Measurements from ENCODE around the gene ABLIM2. TPM values are rescaled to one million over a fixed set of nuclear protein-coding genes. Genes with fewer than 3 reads are reported as not detected.

Gene ABLIM2
- total and polyA plus RNA-seq, 10 of the 15 experiments (the other 5 are each of a cell fraction or from before 2014, with no cell fraction given), result 0.03 to 0.15 (median 0.05) TPM; not detected in 7

GRCh38 chr4:8129785-8130184 is 28.8 kb downstream of the ABLIM2 start:
- Histone ChIP-seq H3K4me3 (no peak overlapping the region), H4K20me1 (ENCODE audit: control insufficient read depth, insufficient read depth) (no peaks in the 10 kb centered on the region), H3K4me1 (ENCODE audit: control insufficient read depth, insufficient read depth, low read length) (no peaks in the 10 kb centered on the region), H3K79me2 (ENCODE audit: control insufficient read depth, insufficient read depth, low read length) (no peaks in the 10 kb centered on the region), H3K27me3 (replicated peaks in 1 of 2; ENCODE audit: control insufficient read depth in 2 of 2, insufficient read depth in 2 of 2, low read length in 1 of 2) (peaks cover 1 to 3% of the 10 kb centered on the region in 2 experiments; a peak in 2 of 4 replicates), H3K4me2 (ENCODE audit: control insufficient read depth, insufficient read depth) (no peak overlapping the region), H3K9me3 (replicated peaks; ENCODE audit: control insufficient read depth, insufficient read depth, low read length) (no peaks in the 10 kb centered on the region), H3K36me3 (ENCODE audit: control insufficient read depth in 2 of 2, insufficient read depth in 2 of 2, low read length in 1 of 2) (no peaks in the 10 kb centered on the region), H2AFZ (ENCODE audit: control insufficient read depth, low read depth, low read length) (no peak overlapping the region), H3K9ac (ENCODE audit: control insufficient read depth, insufficient read depth, low read length) (no peak overlapping the region), H3K27ac (ENCODE audit: control insufficient read depth, insufficient read depth) (no peak overlapping the region)
- ChIA-PET CTCF (no interaction called here), RAD21 (ENCODE audit: unreplicated experiment) (interaction anchor here (0.6 kb wide), 1 partner anchor 73 kb away, joined by 3 read pairs; no protein-coding TSS in a partner anchor), POLR2A (no interaction called here), SMC1A (ENCODE audit: uncharacterized antibody, unreplicated experiment) (no interaction called here)
- 8% methylated on average over 6 of the region's 6 CpGs for WGBS (ENCODE audit: insufficient coverage, insufficient replicate concordance, low lambda C conversion rate, missing lambda C conversion rate)
- ATAC-seq (no peak), FAIRE-seq (no peak), DNase-seq (ENCODE audit: low read depth, low spot score) (no peak)
- BruUV-seq (replicated peaks), result no TSS peak
- intact Hi-C loops (cut with micrococcal nuclease; ENCODE audit: unreplicated experiment) (no loop called here), in situ Hi-C loops (cut with MboI) (no loop called here)
- TF ChIP-seq SIX5 (IDR thresholded peaks at IDR 0.05; ENCODE audit: low read depth, low read length, severe bottlenecking), result no peak
- no peak for TF ChIP-seq POLR2AphosphoS2 (IDR thresholded peaks at IDR 0.05; ENCODE audit: low read depth, low read length)
- no peak for TF ChIP-seq HSF1 (IDR thresholded peaks at IDR 0.05; ENCODE audit: low read depth, low read length)
- TF ChIP-seq NFXL1 (IDR thresholded peaks at IDR 0.05; ENCODE audit: borderline replicate concordance), result no peak
- no peak for TF ChIP-seq CREM (IDR thresholded peaks at IDR 0.05; ENCODE audit: low read depth)
- TF ChIP-seq MYB (IDR thresholded peaks at IDR 0.05; ENCODE audit: borderline replicate concordance, low read depth, low read length), result no peak
- TF ChIP-seq MAX (IDR thresholded peaks at IDR 0.05; ENCODE audit: low read depth, low read length), result no peak
- TF ChIP-seq IRF4 (IDR thresholded peaks at IDR 0.05; ENCODE audit: low read depth, low read length), result no peak
- no peak for TF ChIP-seq HDGF (IDR thresholded peaks at IDR 0.05)
- no peak for TF ChIP-seq MYC (IDR thresholded peaks at IDR 0.05; ENCODE audit: insufficient read depth, insufficient read length, insufficient replicate concordance, low read length, severe bottlenecking)
- no peak for TF ChIP-seq PRDM15 (CRISPR knock-in tag; IDR thresholded peaks at IDR 0.05)
- TF ChIP-seq SMARCA5 (IDR thresholded peaks at IDR 0.05), result no peak
- TF ChIP-seq SUZ12 (IDR thresholded peaks at IDR 0.05; ENCODE audit: unreplicated experiment), result no peak
- no peak for TF ChIP-seq IRF3 (IDR thresholded peaks at IDR 0.05)
- TF ChIP-seq BCL3 (IDR thresholded peaks at IDR 0.05; ENCODE audit: borderline replicate concordance, insufficient read depth, low read depth, low read length, poor library complexity, severe bottlenecking), result no peak
- no peak for TF ChIP-seq NFYA (IDR thresholded peaks at IDR 0.05; ENCODE audit: borderline replicate concordance, low read depth, low read length)
- no peak for TF ChIP-seq GABPA (IDR thresholded peaks at IDR 0.05; ENCODE audit: low read depth)
